ENCODE results near the gene SIGLEC14.
"Not testable (repeated sequence)": the region's sequence is repeated elsewhere in the genome, so short reads cannot be mapped to it uniquely, and the experiment has no call there.

SIGLEC14 gene

GRCh38 chr19:51646730-51647129 is at the start of gene SIGLEC14:
Gene SIGLEC14 (minus strand): TSS chr19:51646825. CDS start chr19:51646759, 66 bp downstream.
- H3K36me3 ChIP-seq; H3K27ac ChIP-seq; H3K9me3 ChIP-seq (ENCODE audit: severe bottlenecking); DNase-seq; H3K4me3 ChIP-seq (ENCODE audit: low read depth, low read length): not testable (repeated sequence)
- peaks cover 72% of the 10 kb centered on the region for H3K27me3 ChIP-seq (ENCODE audit: insufficient read depth, low read depth, severe bottlenecking)

GRCh38 chr19:51695702-51696315 is 49.2 kb upstream of the SIGLEC14 start:
- no peak for TF ChIP-seq CTCF (IDR thresholded peaks at IDR 0.05; ENCODE audit: low read depth, low read length)
- no peak for DNase-seq
- Histone ChIP-seq H3K4me3 (ENCODE audit: low read depth, low read length) (no peak overlapping the region), H3K36me3 (peaks cover 75% of the 10 kb centered on the region), H3K9me3 (ENCODE audit: severe bottlenecking) (no peaks in the 10 kb centered on the region), H3K27ac (no peak overlapping the region), H3K27me3 (ENCODE audit: insufficient read depth, low read depth, severe bottlenecking) (no peaks in the 10 kb centered on the region)

GRCh38 chr19:51695088-51695487 is 48.5 kb upstream of the SIGLEC14 start:
- no peak overlapping the region for H3K27ac ChIP-seq

GRCh38 chr19:51694318-51695085 is 47.9 kb upstream of the SIGLEC14 start:
- no peak for DNase-seq
- Histone ChIP-seq H3K4me3 (ENCODE audit: low read depth, low read length) (no peak overlapping the region), H3K27ac (no peak overlapping the region), H3K36me3 (peaks cover 63% of the 10 kb centered on the region), H3K9me3 (ENCODE audit: severe bottlenecking) (no peaks in the 10 kb centered on the region), H3K27me3 (ENCODE audit: insufficient read depth, low read depth, severe bottlenecking) (no peaks in the 10 kb centered on the region)
- TF ChIP-seq CTCF (IDR thresholded peaks at IDR 0.05; ENCODE audit: low read depth, low read length) = no peak

More at GRCh38 chr19:51695088-51695487, 48.5 kb upstream of the SIGLEC14 start:
- Histone ChIP-seq H3K9me3 (ENCODE audit: severe bottlenecking) (no peaks in the 10 kb centered on the region), H3K4me3 (ENCODE audit: low read depth, low read length) (no peak overlapping the region), H3K27me3 (ENCODE audit: insufficient read depth, low read depth, severe bottlenecking) (no peaks in the 10 kb centered on the region), H3K36me3 (peaks cover 68% of the 10 kb centered on the region)
- no peak for DNase-seq
- TF ChIP-seq CTCF (IDR thresholded peaks at IDR 0.05; ENCODE audit: low read depth, low read length) = no peak

GRCh38 chr19:51693819-51694218 is 47.2 kb upstream of the SIGLEC14 start:
- Histone ChIP-seq H3K27me3 (ENCODE audit: insufficient read depth, low read depth, severe bottlenecking) (no peaks in the 10 kb centered on the region), H3K4me3 (ENCODE audit: low read depth, low read length) (no peak overlapping the region), H3K9me3 (ENCODE audit: severe bottlenecking) (no peaks in the 10 kb centered on the region), H3K36me3 (peaks cover 57% of the 10 kb centered on the region), H3K27ac (no peak overlapping the region)
- DNase-seq = no peak
- no peak for TF ChIP-seq CTCF (IDR thresholded peaks at IDR 0.05; ENCODE audit: low read depth, low read length)

GRCh38 chr19:51693260-51693659 is 46.6 kb upstream of the SIGLEC14 start, which contains the start of gene SPACA6:
Gene SPACA6 (plus strand): TSS chr19:51693330. CDS start chr19:51693527, 197 bp downstream.
- TF ChIP-seq CTCF (IDR thresholded peaks at IDR 0.05; ENCODE audit: low read depth, low read length) = no peak
- peaks cover 51% of the 10 kb centered on the region for H3K36me3 ChIP-seq
- H3K27me3 ChIP-seq (ENCODE audit: insufficient read depth, low read depth, severe bottlenecking) = no peaks in the 10 kb centered on the region
- no peak for DNase-seq
- H3K4me3 ChIP-seq (ENCODE audit: low read depth, low read length) = no peak within 1 kb of the TSS
- no peaks in the 10 kb centered on the region for H3K9me3 ChIP-seq (ENCODE audit: severe bottlenecking)
- no peak within 1 kb of the TSS for H3K27ac ChIP-seq
